ENCODE data around the gene NOXO1. TPM values are rescaled to one million over a fixed set of nuclear protein-coding genes. Genes with fewer than 3 reads are reported as not detected.

NOXO1 gene, protein sequence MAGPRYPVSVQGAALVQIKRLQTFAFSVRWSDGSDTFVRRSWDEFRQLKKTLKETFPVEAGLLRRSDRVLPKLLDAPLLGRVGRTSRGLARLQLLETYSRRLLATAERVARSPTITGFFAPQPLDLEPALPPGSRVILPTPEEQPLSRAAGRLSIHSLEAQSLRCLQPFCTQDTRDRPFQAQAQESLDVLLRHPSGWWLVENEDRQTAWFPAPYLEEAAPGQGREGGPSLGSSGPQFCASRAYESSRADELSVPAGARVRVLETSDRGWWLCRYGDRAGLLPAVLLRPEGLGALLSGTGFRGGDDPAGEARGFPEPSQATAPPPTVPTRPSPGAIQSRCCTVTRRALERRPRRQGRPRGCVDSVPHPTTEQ
- total RNA-seq (2022; extraction: Qiagen RNA extraction; ENCODE audit: low read depth): 0.24 to 0.63 TPM (median 0.34 TPM) in 4 of 5 replicates, not detected in the other

DNA sequence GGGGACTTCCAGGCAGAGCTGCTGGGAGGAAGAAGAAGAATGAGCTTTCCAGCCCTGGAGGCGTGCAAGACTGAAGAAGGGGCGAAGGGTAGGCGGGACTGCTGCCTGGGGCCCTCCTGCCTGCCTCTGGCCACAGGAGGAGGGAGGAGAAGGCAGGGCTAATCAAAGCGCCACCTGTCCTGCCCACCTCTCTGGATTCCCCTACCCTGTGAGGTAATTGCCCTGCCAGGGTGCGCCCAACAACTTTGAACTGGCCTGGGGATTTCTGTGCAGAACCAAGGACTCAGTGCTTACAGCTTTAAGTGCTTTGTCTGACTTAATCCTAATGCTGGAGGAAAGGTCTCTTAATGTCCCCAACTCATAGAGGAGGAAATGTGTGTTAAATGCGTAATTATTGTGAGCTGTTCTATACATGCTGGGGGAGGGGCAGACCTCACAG is at the start of gene NOXO1:
TSS of gene NOXO1 (minus strand) at position 72 of the 439 bp plus-strand sequence. CDS start 290 bp downstream, outside the sequence.

DNA sequence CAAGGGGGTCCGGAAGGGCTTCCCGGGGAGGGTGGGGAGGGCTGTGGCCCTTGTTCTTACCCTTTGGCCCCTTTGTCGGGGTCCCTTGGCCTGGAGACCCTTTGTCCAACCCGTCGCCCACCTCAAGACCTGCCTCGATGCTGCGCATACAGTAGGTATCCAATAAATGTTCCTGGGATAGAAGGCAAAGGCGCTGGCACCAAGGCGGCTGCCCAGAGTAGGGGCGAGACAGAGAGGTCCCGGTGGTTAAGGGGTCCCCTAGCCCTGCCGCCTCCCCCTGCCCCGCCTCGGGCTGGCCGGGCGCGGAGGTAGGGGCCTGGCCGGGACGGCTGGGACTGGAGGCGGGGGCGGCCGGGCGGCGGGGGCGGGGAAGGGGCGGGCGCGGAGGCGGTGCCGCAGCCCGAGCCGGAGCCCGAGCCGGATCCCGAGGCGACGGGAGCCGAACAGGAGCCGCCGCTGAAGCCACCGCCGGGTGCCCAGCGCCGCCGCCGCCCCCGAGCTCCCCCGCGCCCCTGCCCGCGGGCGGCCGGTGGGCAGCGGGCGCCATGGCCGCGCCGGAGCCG is 45.3 kb upstream of the NOXO1 start, which contains the start of gene NHERF2:
TSS of gene NHERF2 (plus strand) at position 442 of the 563 bp plus-strand sequence. CDS start at position 546, 104 bp downstream.

DNA sequence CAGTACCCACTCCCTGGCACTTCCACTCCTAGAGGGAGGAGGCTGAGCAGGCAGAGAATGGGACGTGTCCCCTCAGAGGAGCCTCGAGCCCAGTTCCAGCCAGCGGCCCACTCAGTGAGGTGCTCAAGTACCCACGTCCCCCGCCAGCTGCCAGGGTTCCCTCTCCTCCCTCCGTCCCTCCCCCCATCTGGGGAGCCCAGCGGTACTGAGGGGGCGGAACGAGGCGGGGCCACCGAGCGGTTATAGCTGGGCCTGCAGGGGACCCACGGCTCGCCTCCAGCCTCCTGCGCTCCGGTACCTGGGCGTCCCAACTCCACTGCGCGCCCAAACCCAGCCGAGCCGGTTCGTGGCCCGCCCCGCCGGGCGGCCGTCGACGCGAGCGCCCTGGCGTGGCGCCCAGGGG is 38.2 kb upstream of the NOXO1 start, which contains the start of gene NPW:
TSS of gene NPW (plus strand) at position 268 of the 403 bp plus-strand sequence.

DNA sequence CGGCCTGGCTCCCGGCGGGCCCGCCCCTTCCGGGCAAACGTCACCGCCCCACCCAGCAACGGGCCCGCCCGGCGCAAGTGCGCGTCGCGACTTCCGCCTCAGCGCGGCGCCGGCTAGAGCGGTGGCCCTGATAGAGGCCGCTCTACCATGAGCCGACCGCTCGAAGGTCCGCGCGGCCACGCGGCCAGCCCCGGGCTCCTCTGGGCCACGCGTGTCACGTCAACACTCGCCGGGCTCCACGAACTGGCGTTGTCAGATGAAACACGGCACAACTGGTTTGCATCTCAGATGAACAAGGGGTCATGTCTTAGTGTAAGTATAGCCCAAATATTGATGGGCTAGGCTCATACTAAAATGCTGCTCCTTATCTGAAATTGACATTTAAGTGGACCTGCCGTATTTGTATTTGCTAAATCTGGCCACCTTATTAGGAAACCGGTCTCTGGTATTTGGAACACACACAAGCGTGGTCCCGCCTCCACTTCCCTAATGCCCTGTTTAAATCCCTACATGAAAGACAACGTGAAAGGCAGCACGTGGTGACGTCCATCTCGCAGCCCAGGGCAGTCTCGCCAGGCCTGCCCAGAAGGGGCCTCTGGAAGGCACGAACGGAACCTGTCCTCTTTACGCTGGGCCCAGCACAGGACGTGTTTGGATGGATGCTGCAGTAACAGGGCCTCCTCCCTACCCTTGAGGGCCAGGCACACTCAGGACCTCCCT is 28.7 kb upstream of the NOXO1 start, which contains the start of gene ZNF598:
TSS of gene ZNF598 (minus strand) at position 31 of the 720 bp plus-strand sequence.

DNA sequence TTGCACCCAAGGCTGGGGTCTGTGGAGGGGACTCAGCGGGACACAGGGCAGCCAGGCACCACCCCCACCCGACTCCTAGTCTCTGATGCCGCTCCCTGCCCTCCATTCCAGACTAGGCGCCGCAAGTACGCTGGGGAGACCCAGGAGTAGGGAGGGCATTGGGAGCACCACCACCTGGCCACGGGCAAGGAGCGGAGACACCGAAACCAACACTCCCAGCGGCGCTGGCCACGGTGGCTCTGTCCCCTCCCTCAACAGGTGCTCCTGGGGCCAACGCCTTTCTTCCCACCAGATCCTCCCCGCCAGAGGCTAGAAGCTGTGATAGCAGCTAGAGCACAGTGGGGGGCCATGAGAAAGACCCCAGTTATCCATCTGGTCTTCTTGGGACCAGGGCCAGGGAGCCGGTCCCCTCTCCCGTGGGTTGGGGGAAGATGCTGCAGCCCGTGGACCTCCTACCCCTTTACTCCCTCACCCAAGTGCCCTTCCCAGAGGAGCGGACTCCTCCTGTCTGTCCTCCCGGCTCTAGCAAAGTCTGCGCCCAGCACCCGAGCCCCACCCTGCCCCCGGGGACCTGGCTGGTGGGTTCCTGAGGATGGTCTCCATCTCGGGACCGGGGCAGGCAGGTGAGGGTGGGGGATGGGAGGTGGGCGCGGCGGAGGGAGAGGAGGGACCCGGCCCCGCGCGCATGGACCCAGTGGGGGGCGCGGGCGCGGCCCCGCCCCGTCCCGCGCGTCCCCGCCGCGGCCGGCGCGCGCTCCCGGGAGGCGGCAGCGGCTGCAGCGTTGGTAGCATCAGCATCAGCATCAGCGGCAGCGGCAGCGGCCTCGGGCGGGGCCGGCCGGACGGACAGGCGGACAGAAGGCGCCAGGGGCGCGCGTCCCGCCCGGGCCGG is 8.2 kb upstream of the NOXO1 start, which contains the start of gene SYNGR3:
TSS of gene SYNGR3 (plus strand) at position 762 of the 892 bp plus-strand sequence. CDS start 133 bp downstream, outside the sequence.

DNA sequence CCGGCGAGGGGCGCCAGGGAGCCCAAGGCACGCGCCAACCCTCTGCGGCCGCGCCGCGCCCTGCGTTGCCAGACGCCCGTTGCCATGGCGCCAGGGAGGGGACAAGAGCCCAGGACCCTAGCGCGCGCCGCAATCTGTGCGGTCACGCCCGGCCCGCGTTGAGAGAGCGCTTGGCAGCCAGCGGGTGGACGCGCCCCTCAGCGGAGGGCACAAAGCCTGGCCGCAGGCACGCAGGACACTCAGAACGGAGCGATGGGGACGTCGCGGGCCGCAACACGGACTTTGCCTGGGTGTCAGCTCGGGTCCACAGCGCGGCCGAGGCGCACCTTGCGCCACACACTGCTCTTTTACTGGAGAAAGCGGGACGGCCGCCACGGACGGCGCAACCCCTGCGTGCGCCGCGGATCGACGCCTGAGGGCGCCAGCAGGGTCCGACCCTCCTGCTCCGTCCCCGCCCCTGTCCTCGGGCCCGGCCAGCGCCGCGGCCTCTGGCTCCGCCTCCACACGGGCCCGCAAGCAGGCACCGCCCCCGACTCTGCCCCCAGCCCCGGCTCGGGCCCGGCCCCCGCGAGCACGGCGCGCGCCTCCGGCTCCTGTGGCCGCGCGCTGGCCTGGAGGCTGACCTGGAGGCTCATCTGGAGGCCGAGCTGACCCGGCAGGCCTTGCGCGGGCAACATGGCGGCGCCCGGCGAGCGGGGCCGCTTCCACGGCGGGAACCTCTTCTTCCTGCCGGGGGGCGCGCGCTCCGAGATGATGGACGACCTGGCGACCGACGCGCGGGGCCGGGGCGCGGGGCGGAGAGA is 2.5 kb upstream of the NOXO1 start, which contains the start of gene GFER:
TSS of gene GFER (plus strand) at position 650 of the 803 bp plus-strand sequence. CDS start at position 676, 26 bp downstream.

DNA sequence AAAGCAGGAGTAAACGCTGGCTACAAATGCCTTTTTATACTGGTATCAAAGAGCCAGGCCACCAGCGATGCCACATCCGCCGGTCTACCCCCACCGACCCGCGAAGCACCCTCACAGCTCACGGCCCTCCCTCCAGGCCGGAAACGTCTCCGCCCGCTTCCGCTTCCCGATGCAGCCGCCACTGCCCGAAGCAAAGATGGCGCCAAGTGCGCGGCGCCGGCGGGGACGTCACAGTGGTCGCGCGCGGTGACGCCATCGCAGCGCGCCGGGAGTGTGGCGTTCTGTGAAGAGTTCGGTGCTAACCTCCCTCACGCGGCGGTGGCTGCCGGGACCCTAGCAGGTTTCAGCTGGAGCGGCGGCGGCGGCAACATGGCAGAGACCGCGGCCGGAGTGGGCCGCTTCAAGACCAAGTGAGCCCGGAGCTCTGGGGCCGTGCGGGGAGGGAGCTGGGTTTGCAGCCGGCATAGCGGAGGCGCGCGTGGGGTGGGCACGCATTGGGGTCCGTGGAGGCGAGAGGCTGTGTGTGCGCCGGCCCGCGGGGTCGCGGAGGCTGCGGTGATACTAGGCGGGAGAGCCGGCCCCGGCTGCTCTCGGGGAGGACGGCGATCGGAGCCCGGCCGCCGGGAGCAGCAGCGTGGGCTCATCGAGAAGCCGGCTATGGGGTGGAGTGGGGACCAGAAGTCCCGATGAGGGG is 9.3 kb downstream of the NOXO1 start, which contains the start of gene TBL3:
TSS of gene TBL3 (plus strand) at position 258 of the 694 bp plus-strand sequence. CDS start at position 370, 112 bp downstream.

DNA sequence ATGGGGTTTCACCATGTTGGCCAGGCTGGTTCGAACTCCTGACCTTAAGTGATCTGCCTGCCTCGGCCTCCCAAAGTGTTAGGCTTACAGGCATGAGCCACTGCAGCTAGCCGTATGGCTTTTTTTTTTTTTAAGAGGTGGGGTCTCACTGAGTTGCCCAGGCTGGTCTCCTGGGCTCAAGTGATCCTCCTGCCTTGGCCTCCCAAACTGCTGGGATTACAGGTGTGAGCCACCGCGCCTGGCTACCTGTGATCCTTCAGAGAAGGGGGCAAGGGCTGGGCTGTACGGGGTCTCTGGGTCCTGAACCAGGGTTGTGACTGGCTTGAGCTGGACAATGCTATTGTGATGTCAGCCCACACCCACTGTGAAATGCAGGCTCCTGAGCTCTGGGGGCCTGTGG is 14.8 kb downstream of the NOXO1 start, which contains the start of gene RNF151:
TSS of gene RNF151 (plus strand) at position 397 of the 400 bp plus-strand sequence. CDS start 26 bp downstream, outside the sequence.

DNA sequence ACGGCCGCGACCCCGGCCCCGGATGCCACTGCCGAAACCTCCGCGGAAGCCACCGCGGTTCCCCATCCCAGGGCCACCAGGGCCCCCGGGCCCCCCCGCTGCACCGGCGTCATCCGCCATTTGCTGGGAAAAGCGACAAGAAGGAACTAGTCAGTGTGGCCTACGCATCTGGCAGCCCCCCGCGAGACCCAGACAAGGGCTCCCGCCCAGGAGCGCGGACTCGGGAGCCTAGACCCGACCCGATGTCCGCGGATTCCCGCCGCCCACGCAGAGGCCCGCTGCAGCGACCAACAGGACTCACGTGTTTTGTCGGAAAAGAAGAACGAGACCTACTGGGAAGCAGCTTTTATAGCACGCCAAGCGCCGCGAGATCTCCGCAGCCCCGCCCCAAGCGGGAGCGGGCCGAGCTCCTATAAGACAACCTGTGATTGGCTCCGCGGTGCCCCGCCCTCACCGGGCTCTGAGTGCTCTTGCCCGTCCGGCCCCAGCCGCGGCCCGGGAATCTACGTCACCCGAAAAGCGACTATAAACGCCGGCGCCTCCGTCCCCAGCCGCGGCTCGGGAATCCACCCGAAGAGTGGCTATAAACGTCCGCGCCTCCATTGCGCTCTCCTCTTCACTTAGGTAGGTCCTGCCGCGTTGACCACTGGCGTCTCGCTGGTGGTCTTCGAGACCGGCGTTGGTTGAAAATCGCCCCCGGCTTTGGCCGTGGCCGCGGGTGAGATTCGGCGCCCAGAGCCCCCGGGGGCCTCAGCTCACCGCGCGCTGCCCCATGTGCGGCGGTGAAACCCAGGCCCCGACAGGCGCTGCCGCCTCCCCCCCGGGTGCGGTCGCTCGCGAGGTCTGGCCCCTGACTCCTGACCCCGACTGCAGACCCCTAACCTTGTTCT is 16.5 kb downstream of the NOXO1 start, which contains the start of gene RPS2:
TSS of gene RPS2 (minus strand) at position 321 of the 890 bp plus-strand sequence. CDS start at position 120, 201 bp downstream.

DNA sequence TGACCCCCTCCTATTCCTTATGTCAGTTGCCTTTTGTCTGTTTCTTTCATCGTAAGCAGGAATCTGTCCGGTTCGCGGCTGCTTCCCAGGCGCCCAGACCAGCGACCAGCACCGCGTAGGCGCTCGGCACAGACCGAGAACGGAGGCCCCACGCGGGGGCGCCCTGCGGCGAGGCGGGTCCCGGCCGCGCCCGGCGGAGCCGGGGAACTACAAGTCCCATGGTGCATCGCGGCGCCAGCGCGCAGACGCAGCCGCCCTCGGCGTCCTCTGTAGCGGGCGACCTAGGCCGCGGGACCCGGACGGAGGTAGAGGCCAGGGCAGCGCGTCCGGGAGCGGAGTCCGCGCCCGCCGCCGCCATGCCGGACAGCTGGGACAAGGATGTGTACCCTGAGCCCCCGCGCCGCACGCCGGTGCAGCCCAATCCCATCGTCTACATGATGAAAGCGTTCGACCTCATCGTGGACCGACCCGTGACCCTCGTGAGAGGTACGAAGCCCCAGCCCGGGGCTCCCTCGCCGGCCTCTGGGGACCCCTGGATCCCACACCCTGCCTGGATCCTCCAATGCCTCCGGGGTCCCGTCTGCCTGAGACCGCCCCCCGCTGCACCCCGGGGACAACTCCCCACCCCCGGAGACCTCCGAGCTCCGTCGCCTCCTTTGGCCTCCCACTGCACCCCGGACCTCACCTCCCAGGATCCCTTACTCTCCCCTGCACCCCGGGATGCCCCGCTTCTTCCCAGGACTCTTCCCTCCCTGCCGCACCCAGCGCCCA is 21.8 kb downstream of the NOXO1 start, which contains the start of gene NDUFB10:
TSS of gene NDUFB10 (plus strand) at position 270 of the 771 bp plus-strand sequence. CDS start at position 357, 87 bp downstream.

DNA sequence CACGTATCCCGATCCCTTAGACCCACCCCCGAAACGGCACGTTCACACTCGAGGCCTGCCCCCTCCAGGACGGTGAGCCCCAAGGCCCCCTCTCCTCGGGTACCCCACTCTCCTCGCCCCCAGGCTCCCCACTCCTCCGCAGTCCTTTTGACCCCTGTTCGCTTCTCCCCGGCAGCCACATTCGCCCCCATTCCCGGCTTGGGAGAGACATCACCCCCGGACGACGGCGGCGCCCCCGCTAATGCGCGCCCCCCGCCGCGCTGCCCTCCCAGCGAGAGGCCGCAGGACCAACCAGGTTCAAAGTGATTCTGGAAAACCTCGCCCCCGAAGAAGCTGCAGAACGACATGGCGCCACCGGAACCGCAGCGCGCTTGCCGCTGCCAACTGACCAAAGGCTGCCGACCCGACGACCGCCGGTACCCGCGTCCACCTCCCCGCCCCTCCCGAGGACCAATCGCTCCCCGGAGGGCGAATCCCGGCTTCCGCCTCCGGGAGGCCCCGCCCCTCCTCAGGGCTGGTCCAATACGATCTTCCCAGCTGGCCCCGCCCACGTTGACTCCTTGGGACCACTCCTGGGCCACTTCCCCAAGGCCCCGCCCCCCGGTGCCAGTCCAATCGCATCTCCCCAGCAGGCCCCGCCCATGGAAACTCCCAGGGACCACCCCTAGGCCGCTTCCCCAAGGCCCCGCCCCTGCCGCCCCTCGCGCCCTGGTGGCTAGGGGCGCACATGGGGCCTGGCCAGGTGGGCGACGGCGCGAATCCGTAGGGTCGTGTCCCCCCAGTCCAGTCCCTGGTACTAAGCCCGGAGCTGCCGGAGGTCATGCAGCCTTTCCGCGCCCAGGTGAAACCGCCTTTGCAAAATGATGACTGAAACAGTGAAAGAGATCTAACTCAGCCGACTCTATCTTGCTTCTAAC is 38.2 kb downstream of the NOXO1 start, which contains the start of gene MSRB1:
TSS of gene MSRB1 (minus strand) at position 390 of the 917 bp plus-strand sequence. CDS start at position 347, 43 bp downstream.

Other genes starting within 250 kb of the NOXO1 start
- 23.1 to 67.4 TPM (median 55.9 TPM) in 5 replicates for gene NME3, start 209.9 kb downstream of the NOXO1 start, total RNA-seq (2022; extraction: Qiagen RNA extraction; ENCODE audit: low read depth)
- gene EME2, start 208.7 kb downstream of the NOXO1 start, total RNA-seq (2022; extraction: Qiagen RNA extraction; ENCODE audit: low read depth): 5.3 to 12.7 TPM (median 10.6 TPM) in 5 replicates
- 152 to 266 TPM (median 257 TPM) in 5 replicates for gene MRPS34, start 208.3 kb downstream of the NOXO1 start, total RNA-seq (2022; extraction: Qiagen RNA extraction; ENCODE audit: low read depth)
- gene SPSB3, start 198.9 kb downstream of the NOXO1 start, total RNA-seq (2022; extraction: Qiagen RNA extraction; ENCODE audit: low read depth): 10.3 to 29.0 TPM (median 24.1 TPM) in 5 replicates
- 41.7 to 91.8 TPM (median 78.7 TPM) in 5 replicates for gene NUBP2, start 198.5 kb downstream of the NOXO1 start, total RNA-seq (2022; extraction: Qiagen RNA extraction; ENCODE audit: low read depth)
- gene IGFALS, start 187.8 kb downstream of the NOXO1 start, total RNA-seq (2022; extraction: Qiagen RNA extraction; ENCODE audit: low read depth): not detected in 5 replicates
- gene HAGH, start 154.6 kb downstream of the NOXO1 start, total RNA-seq (2022; extraction: Qiagen RNA extraction; ENCODE audit: low read depth): 47.2 to 80.4 TPM (median 68.8 TPM) in 5 replicates
- gene FAHD1, start 154.3 kb downstream of the NOXO1 start, total RNA-seq (2022; extraction: Qiagen RNA extraction; ENCODE audit: low read depth): 37.1 to 52.6 TPM (median 47.0 TPM) in 5 replicates
- gene MEIOB, start 109.3 kb downstream of the NOXO1 start, total RNA-seq (2022; extraction: Qiagen RNA extraction; ENCODE audit: low read depth): 1.5 to 2.0 TPM (median 1.5 TPM) in 5 replicates
- gene HS3ST6, start 63.1 kb downstream of the NOXO1 start, total RNA-seq (2022; extraction: Qiagen RNA extraction; ENCODE audit: low read depth): 1.9 to 3.8 TPM (median 2.9 TPM) in 5 replicates
- 21.6 to 40.8 TPM (median 38.3 TPM) in 5 replicates for gene MSRB1, start 38.3 kb downstream of the NOXO1 start, total RNA-seq (2022; extraction: Qiagen RNA extraction; ENCODE audit: low read depth)
- gene RPL3L, start 26.8 kb downstream of the NOXO1 start, total RNA-seq (2022; extraction: Qiagen RNA extraction; ENCODE audit: low read depth): not detected in 5 replicates
- gene NDUFB10, start 21.9 kb downstream of the NOXO1 start, total RNA-seq (2022; extraction: Qiagen RNA extraction; ENCODE audit: low read depth): 246 to 312 TPM (median 253 TPM) in 5 replicates
- gene RPS2, start 16.6 kb downstream of the NOXO1 start, total RNA-seq (2022; extraction: Qiagen RNA extraction; ENCODE audit: low read depth): 2,814 to 5,362 TPM (median 5,215 TPM) in 5 replicates
- gene RNF151, start 14.6 kb downstream of the NOXO1 start, total RNA-seq (2022; extraction: Qiagen RNA extraction; ENCODE audit: low read depth): not detected in 5 replicates
- gene TBL3, start 9.4 kb downstream of the NOXO1 start, total RNA-seq (2022; extraction: Qiagen RNA extraction; ENCODE audit: low read depth): 22.3 to 41.6 TPM (median 37.2 TPM) in 5 replicates
- 29.3 to 47.4 TPM (median 42.7 TPM) in 5 replicates for gene GFER, start 2.7 kb upstream of the NOXO1 start, total RNA-seq (2022; extraction: Qiagen RNA extraction; ENCODE audit: low read depth)
- gene SYNGR3, start 8.5 kb upstream of the NOXO1 start, total RNA-seq (2022; extraction: Qiagen RNA extraction; ENCODE audit: low read depth): 4.4 to 8.7 TPM (median 8.3 TPM) in 5 replicates
- 34.2 to 63.9 TPM (median 59.5 TPM) in 5 replicates for gene ZNF598, start 28.4 kb upstream of the NOXO1 start, total RNA-seq (2022; extraction: Qiagen RNA extraction; ENCODE audit: low read depth)
- gene NPW, start 38.3 kb upstream of the NOXO1 start, total RNA-seq (2022; extraction: Qiagen RNA extraction; ENCODE audit: low read depth): 0.65 to 1.6 TPM (median 1.1 TPM) in 4 of 5 replicates, not detected in the other
- 32.5 to 64.5 TPM (median 58.3 TPM) in 5 replicates for gene NHERF2, start 45.4 kb upstream of the NOXO1 start, total RNA-seq (2022; extraction: Qiagen RNA extraction; ENCODE audit: low read depth)
- gene NTHL1, start 66.4 kb upstream of the NOXO1 start, total RNA-seq (2022; extraction: Qiagen RNA extraction; ENCODE audit: low read depth): 30.3 to 50.9 TPM (median 43.8 TPM) in 5 replicates
- 27.2 to 50.2 TPM (median 37.1 TPM) in 5 replicates for gene TSC2, start 66.5 kb upstream of the NOXO1 start, total RNA-seq (2022; extraction: Qiagen RNA extraction; ENCODE audit: low read depth)
- 27.4 to 65.1 TPM (median 52.5 TPM) in 5 replicates for gene PKD1, start 154.4 kb upstream of the NOXO1 start, total RNA-seq (2022; extraction: Qiagen RNA extraction; ENCODE audit: low read depth)
- gene RAB26, start 167.2 kb upstream of the NOXO1 start, total RNA-seq (2022; extraction: Qiagen RNA extraction; ENCODE audit: low read depth): 3.0 to 4.2 TPM (median 3.6 TPM) in 5 replicates
- gene TRAF7, start 174.3 kb upstream of the NOXO1 start, total RNA-seq (2022; extraction: Qiagen RNA extraction; ENCODE audit: low read depth): 26.8 to 66.2 TPM (median 54.0 TPM) in 5 replicates
- gene CASKIN1, start 215.1 kb upstream of the NOXO1 start, total RNA-seq (2022; extraction: Qiagen RNA extraction; ENCODE audit: low read depth): 0.29 to 1.5 TPM (median 0.56 TPM) in 5 replicates
- 33.6 to 52.3 TPM (median 51.7 TPM) in 5 replicates for gene MLST8, start 224.0 kb upstream of the NOXO1 start, total RNA-seq (2022; extraction: Qiagen RNA extraction; ENCODE audit: low read depth)
- 2.8 to 6.7 TPM (median 5.2 TPM) in 5 replicates for gene BRICD5, start 229.4 kb upstream of the NOXO1 start, total RNA-seq (2022; extraction: Qiagen RNA extraction; ENCODE audit: low read depth)
- gene PGP, start 233.4 kb upstream of the NOXO1 start, total RNA-seq (2022; extraction: Qiagen RNA extraction; ENCODE audit: low read depth): 14.5 to 39.0 TPM (median 37.6 TPM) in 5 replicates
- gene E4F1, start 242.1 kb upstream of the NOXO1 start, total RNA-seq (2022; extraction: Qiagen RNA extraction; ENCODE audit: low read depth): 11.9 to 30.7 TPM (median 24.8 TPM) in 5 replicates